M059J (cell line): ENCODE data around the gene OTUD1. TPM values are rescaled to one million over a fixed set of nuclear protein-coding genes. Genes with fewer than 3 reads are reported as not detected.

Experiments
- DNase-seq: peaks from one replicate; pipeline ENCODE4 v3.0.0-alpha.2; 2012; ENCODE audit warnings: low read depth
- total RNA-seq: library from RNA; depleted of rRNA; stranded (reverse); fragments of >200 nt; shearing (Covaris generic); gene quantifications from 2 replicates; pipeline ENCODE4 v1.2.3, GENCODE V29; 2014; rRNA removed

Gene OTUD1
- total RNA-seq, 1 experiment from 2014 or later, result 3.4 TPM

GRCh38 chr10:23467548-23467947 lies 28.7 kb downstream of the OTUD1 start:
- DNase-seq, result no peak

- DNase-seq, result no peak
Measured at GRCh38 chr10:23469596-23470237, 30.8 kb downstream of the OTUD1 start.

- no peak for DNase-seq
Measured at GRCh38 chr10:23472181-23472580, 33.3 kb downstream of the OTUD1 start.

- DNase-seq, result no peak
Measured at GRCh38 chr10:23474081-23474480, 35.2 kb downstream of the OTUD1 start.

GRCh38 chr10:23474626-23475025 lies 35.8 kb downstream of the OTUD1 start:
- DNase-seq, result no peak

GRCh38 chr10:23478570-23478969 lies 39.7 kb downstream of the OTUD1 start:
- no peak for DNase-seq

- no peak for DNase-seq
Measured at GRCh38 chr10:23479798-23480473, 41.1 kb downstream of the OTUD1 start.

GRCh38 chr10:23481363-23481961 lies 42.6 kb downstream of the OTUD1 start:
- DNase-seq, result no peak

GRCh38 chr10:23490115-23490514 lies 51.2 kb downstream of the OTUD1 start:
- no peak for DNase-seq

Other genes starting within 250 kb of the OTUD1 start
- gene PTF1A, start 246.8 kb upstream of the OTUD1 start, total RNA-seq, result not detected in 2 replicates
- gene C10orf67, start 94.3 kb upstream of the OTUD1 start, total RNA-seq, result 0.02 and 0.05 TPM in 2 replicates